OCI-LY3 (cell line): ENCODE data around the gene APCDD1L.

Experiments used
- CTCF ChIP-seq: fragments of 200-600, 300-600 bp; sonication (generic); IDR thresholded peaks from 2 replicates; pipeline ENCODE4 v1.5.1; 2014; ENCODE audit warnings: antibody characterized with exemption, low read length, low read depth
- EZH2phosphoT487 ChIP-seq: fragments of 200-600 bp; shearing (Covaris generic); IDR thresholded peaks from 2 replicates; pipeline ENCODE4 v1.6.1; 2018; ENCODE audit warnings: antibody characterized with exemption, mixed run types, low read depth

GRCh38 chr20:58450254-58450653 lies 64.9 kb downstream of the APCDD1L start:
- TF ChIP-seq CTCF = no peak
- TF ChIP-seq EZH2phosphoT487 = no peak
